Activated CD4-positive, alpha-beta T cell treated with anti-CD3 and anti-CD28 coated beads, Interleukin-2, amount 50 U/mL, for 1 hour (primary cell): ENCODE results near the gene RABGAP1L.
"Not testable (repeated sequence)": the region's sequence is repeated elsewhere in the genome, so short reads cannot be mapped to it uniquely, and the experiment has no call there.

Experiments
- DNase-seq: peaks from one replicate; pipeline ENCODE4 v3.0.0-alpha.2; 2020

Gene RABGAP1L

GRCh38 chr1:174686213-174686612 is 526.9 kb downstream of the RABGAP1L start:
- DNase-seq: no peak

DNA sequence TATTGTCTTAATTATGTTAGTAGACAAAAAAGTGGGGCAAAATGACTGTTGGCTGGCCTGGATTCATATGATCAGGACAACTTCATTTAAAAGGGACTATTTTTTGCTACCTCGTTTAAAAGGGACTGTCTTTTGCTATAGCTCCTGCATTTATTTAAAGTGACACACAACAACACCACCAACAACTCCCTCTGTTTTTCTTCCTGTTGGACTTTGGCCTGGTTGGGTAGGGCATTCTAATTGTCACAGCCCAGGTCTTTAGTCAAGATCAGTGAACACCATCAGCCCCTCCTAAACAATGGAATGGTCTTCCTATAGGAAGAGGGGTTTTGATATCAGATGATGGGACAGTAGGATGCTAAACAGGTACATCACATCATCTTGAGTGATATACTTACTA is 530.2 kb downstream of the RABGAP1L start:
- DNase-seq: no peak

GRCh38 chr1:174690266-174690665 is 530.9 kb downstream of the RABGAP1L start:
- no peak for DNase-seq

GRCh38 chr1:174692313-174692712 is 533.0 kb downstream of the RABGAP1L start:
- no peak for DNase-seq

GRCh38 chr1:174693085-174693484 is 533.8 kb downstream of the RABGAP1L start:
- no peak for DNase-seq

DNA sequence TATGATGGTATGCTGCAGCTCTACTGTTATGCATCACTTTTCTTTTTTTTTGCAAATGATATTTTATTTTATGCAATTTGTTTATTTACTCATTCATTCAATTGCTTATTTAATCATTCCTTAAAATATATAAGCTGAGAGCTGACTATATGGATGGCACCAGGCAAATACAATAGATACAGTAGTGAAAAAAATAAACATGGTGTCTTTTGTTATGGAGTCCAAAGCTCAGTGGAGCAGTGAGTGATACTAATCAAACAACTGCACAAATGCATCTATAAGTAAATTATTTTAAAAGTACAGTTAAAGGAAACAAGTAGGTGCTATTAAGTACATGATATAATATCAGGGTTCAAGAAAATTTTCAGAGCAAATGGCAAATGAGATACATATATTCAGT is 534.2 kb downstream of the RABGAP1L start:
- DNase-seq: not testable (repeated sequence)

DNA sequence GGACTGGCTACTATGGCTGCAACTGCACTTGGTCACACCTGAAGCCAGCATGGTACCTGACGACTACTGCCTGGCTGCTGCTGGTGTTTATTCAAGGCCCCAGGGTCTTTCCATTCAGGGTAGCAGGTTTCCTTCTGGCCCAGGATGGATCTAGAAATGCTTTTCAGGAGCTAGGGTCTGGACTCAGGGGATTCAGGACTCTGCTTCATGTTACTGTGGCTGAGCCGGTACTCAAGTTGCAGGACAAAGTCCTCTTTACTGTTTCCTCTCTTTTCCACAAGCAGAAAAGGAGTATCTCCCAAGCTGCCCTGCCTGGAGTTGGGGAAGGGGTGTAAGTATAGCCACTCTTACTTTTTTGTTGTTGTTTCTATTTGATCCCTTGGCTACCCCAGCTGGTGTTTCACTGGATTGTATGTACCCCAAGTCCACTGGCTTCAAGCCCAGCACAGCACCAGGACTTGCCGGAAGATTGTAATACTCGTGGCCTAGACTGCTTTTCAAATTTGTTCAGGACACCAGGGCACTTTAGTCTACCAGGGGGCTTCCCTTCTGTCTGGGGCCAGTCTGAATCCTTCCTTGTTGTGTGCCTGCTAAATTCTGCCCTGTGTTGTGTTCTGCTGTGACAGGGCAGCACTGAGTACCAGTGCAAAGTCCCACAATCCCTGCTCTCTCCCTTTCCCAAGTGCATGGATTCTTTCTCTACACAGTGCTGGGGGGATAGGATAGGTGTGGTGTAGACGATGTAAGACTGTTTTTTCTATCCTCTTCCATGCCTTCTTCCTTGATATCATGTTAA is 536.9 kb downstream of the RABGAP1L start:
- DNase-seq: no peak

GRCh38 chr1:174700314-174700713 is 541.0 kb downstream of the RABGAP1L start:
- no peak for DNase-seq

GRCh38 chr1:174700775-174701174 is 541.5 kb downstream of the RABGAP1L start:
- no peak for DNase-seq

DNA sequence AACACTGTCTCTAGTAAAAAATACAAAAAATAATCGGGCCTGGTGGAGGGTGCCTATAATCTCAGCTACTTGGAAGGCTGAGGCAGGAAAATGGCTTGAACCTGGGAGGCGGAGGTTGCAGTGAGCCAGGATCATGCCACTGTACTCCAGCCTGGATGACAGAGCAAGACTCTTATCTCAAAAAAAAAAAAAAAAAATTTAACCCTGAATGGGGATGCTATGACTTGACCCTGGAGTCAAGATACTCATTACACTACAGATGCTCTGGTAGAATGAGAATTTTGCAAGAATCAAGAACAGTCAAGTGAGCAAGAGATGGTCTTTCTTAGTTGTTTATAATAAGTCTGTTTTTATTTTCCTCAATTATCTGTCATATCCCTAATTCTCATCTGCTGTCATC is 542.2 kb downstream of the RABGAP1L start:
- no peak for DNase-seq

DNA sequence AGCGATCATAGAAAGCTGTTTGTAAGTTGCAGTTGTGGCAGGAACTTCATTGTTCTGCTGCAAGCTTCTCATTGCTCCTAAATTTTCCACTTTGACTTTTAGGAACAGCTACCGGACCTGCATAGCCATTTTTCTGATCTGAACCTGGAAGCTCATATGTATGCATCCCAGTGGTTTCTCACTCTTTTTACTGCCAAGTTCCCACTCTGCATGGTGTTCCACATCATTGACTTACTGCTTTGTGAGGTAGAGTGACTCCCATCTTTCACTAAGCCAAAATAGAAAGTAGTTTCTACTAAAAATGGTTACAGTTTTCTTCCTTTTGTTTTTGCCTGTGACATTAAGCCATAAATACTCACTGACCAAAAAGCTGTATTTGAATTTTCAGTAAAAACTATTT is 542.7 kb downstream of the RABGAP1L start:
- DNase-seq: no peak

DNA sequence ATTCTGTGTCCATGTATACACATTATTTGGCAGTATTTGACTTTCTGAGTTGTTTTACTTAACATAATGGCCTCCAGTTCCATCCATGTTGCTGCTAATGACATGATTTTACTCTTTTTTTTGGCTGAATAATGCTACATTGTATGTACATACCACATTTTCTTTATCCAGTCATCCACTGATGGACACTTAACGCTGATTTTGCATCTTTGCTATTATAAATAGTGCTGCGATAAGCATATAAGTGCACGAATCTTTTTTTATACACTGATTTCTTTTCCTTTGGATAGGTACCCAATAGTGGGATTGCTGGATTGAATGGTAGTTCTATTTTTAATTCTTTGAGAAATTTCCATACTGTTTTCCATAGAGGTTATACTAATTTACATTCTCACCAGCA is 544.0 kb downstream of the RABGAP1L start:
- no peak for DNase-seq

- no peak for DNase-seq
These were observed 545.0 kb downstream of the RABGAP1L start for GRCh38 chr1:174704300-174704699.

GRCh38 chr1:174710868-174711845 is 551.8 kb downstream of the RABGAP1L start:
- DNase-seq: no peak

GRCh38 chr1:174711848-174712247 is 552.5 kb downstream of the RABGAP1L start:
- DNase-seq: not testable (repeated sequence)

- no peak for DNase-seq
These were observed 553.2 kb downstream of the RABGAP1L start for GRCh38 chr1:174712541-174712940.

DNA sequence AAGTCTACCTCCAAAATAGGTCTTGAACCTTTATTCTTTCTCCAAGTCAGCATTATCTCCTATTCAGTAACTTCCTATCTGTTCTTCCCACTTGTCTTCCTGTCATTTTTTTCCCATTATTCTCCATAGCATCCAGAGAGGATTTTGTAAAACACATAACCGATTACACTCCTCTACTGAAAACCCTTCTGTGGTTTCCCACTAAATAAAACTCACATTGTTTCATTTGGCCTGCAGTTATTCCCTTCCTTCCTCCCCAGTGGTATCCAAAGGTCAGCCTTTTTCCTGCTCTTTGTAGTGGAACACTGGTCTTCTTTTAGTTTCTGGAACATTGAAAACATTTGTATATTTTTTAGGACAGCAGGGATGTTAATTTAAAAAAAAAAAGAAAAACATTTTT is 554.5 kb downstream of the RABGAP1L start:
- no peak for DNase-seq

GRCh38 chr1:174719194-174719593 is 559.9 kb downstream of the RABGAP1L start:
- no peak for DNase-seq

DNA sequence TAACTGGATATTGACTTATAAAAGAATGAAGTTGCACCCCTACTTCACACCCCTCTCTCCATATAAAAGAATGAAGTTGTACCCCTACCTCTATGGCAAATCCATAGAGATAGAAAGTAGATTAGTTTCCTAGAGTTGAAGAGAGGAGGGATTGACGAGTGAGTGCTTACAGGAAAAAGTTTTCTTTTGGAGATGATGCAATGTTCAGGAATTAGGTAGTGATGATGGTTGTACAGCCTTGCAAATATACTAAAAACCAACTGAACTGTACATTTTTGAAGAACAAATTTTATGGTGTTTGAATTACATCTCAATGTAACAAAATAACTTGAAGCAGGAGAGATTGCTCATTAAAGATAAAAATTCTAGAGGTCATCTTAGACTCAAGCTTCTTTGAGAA is 561.3 kb downstream of the RABGAP1L start:
- DNase-seq: no peak

DNA sequence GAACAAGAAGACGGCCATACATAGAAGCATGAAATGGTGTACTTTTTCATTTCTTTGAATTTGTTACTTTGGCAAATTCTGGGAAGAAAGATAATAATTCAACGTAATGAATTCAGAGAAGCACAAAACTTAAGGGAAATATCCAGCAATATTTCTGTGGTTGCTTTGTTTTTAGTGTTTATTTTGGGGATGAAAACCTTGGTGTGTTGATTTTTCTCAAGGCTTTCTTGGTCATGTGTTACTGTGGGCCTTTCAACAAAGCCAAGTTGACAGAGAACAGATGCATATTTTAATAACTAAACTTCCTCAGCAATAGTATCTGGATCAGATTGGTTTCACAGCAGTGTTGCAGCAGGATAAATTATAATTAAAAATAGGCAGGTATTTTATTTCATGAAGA is 561.9 kb downstream of the RABGAP1L start:
- no peak for DNase-seq

DNA sequence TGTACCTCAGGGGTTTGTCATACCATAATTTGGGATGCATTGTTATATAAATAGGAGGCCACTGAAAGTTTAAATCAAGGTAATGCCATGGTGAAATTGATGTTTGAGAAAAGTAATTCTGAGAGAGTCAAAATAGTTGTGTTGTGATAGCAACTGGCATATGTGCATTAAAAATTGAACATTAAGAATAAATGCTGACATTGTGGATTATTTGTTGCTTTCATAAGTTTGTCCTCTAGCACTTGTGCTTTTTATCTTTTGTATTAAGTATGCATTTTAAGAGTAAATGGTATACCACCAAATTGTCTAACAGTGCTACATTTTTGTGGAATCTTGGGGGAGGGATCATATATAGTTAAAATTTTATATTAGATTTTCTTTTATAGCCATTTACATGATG is 564.5 kb downstream of the RABGAP1L start:
- no peak for DNase-seq

GRCh38 chr1:174724219-174724618 is 564.9 kb downstream of the RABGAP1L start:
- DNase-seq: no peak

DNA sequence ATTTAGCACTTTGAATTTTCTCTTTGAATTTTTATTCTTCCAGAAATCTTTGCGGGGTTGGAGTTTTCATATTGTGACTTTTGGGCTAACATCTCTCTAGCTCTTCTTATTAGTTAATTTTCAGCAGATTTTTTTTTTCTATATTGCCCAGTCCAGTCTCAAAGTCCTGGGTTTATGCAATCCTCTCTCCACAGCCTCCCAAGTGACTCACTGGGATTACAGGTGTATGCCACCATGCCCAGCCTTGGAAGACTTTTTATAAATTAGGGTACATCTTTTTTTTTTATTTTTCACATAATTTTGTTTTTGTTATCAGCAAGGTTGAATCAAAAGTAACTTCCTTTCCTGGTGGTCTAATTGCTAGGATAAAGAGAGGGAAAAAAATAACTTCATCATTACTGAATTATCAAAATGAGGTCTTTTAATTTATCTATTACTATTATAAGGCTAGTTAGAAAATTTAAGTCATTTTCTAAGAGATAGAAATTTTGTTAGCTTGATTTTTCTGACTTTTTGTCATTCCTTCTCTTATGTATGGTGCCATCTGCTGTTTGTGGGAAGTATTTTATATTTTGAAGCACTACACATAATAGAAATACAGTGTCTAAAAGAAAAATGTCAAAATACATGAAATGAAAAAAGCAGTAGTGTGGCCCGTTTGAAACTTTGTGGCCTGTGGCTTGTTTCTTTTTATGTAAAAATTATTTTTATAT is 567.0 kb downstream of the RABGAP1L start:
- no peak for DNase-seq
